IMR-90 (cell line): Measurements from ENCODE around the gene PPP3CB. TPM values are rescaled to one million over a fixed set of nuclear protein-coding genes. Genes with fewer than 3 reads are reported as not detected.

Source experiments
- ATAC-seq: fragments of 200-7000 bp; cut with Tn5 transposase; 2 replicates; pipeline ENCODE4 v1.9.1; 2020; ENCODE audit warnings: low read depth, mild to moderate bottlenecking, moderate library complexity
- BruUV-seq: library from RNA; stranded (reverse); fragments of 400-500 nt; replicated peaks from 2 replicates; lab custom pipeline; 2021; lab: Mats Ljungman, UMichigan
- CTCF ChIA-PET: fragments of 300-600 bp; formaldehyde crosslinking; extraction: SDS; loops from one replicate; lab custom pipeline; 2021; ENCODE audit warnings: antibody characterized with exemption; lab: Yijun Ruan, JAX
- POLR2A ChIA-PET: fragments of 300-600 bp; sonication (Branson Sonifier 250); formaldehyde crosslinking; loops from one replicate; lab custom pipeline; 2022; ENCODE audit warnings: antibody characterized with exemption; ENCODE audit not compliant: unreplicated experiment; lab: Charles Lee
- DNase-seq: peaks from one replicate; pipeline ENCODE4 v3.0.0; 2013
- H2AFZ ChIP-seq: replicated peaks from 2 replicates; pipeline ENCODE3; 2013; ENCODE audit warnings: low read length, mild to moderate bottlenecking; ENCODE audit not compliant: poor library complexity
- H2AK5ac ChIP-seq: 2 replicates; pipeline ENCODE4 v1.6.1; 2013; ENCODE audit warnings: low read depth, low read length, inconsistent platforms
- H2AK9ac ChIP-seq: replicated peaks from 2 replicates; pipeline ENCODE3; 2013; ENCODE audit warnings: mild to moderate bottlenecking, low read depth, low read length, moderate library complexity; ENCODE audit not compliant: poor library complexity
- H2BK120ac ChIP-seq: 2 replicates; pipeline ENCODE4 v1.6.1; 2013; ENCODE audit warnings: low read depth, low read length, inconsistent platforms
- H2BK15ac ChIP-seq: 3 replicates; pipeline ENCODE4 v1.6.1; 2013; ENCODE audit warnings: low read depth, low read length, inconsistent platforms
- H2BK20ac ChIP-seq: 2 replicates; pipeline ENCODE4 v1.6.1; 2013; ENCODE audit warnings: low read depth, mild to moderate bottlenecking, inconsistent platforms, low read length, moderate library complexity
- H2BK5ac ChIP-seq: 2 replicates; pipeline ENCODE4 v1.6.1; 2013; ENCODE audit warnings: mild to moderate bottlenecking, low read depth, low read length, inconsistent platforms; ENCODE audit not compliant: poor library complexity, severe bottlenecking
- H3K14ac ChIP-seq: replicated peaks from 2 replicates; pipeline ENCODE4 v1.6.1; 2013; ENCODE audit warnings: low read depth, low read length, inconsistent platforms
- H3K18ac ChIP-seq: 2 replicates; pipeline ENCODE4 v1.6.1; 2013; ENCODE audit warnings: low read depth, low read length, control low read depth
- H3K23ac ChIP-seq: 2 replicates; pipeline ENCODE4 v1.6.1; 2013; ENCODE audit warnings: low read depth, low read length, inconsistent platforms
- H3K27ac ChIP-seq: 2 replicates; pipeline ENCODE4 v1.5.1; 2013; ENCODE audit warnings: mild to moderate bottlenecking, control low read depth, low read length; ENCODE audit not compliant: insufficient read depth
- H3K27me3 ChIP-seq: 2 replicates; pipeline ENCODE4 v1.6.1; 2013; ENCODE audit warnings: low read length; ENCODE audit not compliant: control insufficient read depth, insufficient read depth
- H3K36me3 ChIP-seq: 2 replicates; pipeline ENCODE4 v1.6.1; 2013; ENCODE audit warnings: low read length, mixed read lengths; ENCODE audit not compliant: control insufficient read depth, insufficient read depth
- H3K4ac ChIP-seq: 2 replicates; pipeline ENCODE4 v1.6.1; 2013; ENCODE audit warnings: low read depth, low read length, inconsistent platforms
- H3K4me1 ChIP-seq: 2 replicates; pipeline ENCODE4 v1.6.1; 2013; ENCODE audit warnings: low read length, mixed read lengths; ENCODE audit not compliant: control insufficient read depth, insufficient read depth
- H3K4me2 ChIP-seq: 2 replicates; pipeline ENCODE4 v1.6.1; 2013; ENCODE audit warnings: low read depth, mild to moderate bottlenecking, control low read depth, low read length, moderate library complexity
- H3K4me3 ChIP-seq: 2 replicates; pipeline ENCODE4 v1.5.1; 2013; ENCODE audit warnings: low read depth, mild to moderate bottlenecking, control low read depth, low read length, moderate library complexity; ENCODE audit not compliant: insufficient read depth
- H3K56ac ChIP-seq: 2 replicates; pipeline ENCODE4 v1.6.1; 2013; ENCODE audit warnings: low read length, inconsistent platforms; ENCODE audit not compliant: insufficient read depth; ENCODE audit errors: extremely low read depth
- H3K79me1 ChIP-seq, 2 experiments: 2 replicates each; pipeline ENCODE4 v1.6.1; 2013; ENCODE audit warnings: low read length in 2 of 2, inconsistent platforms in 1 of 2, low read depth in 1 of 2
- H3K9ac ChIP-seq: 2 replicates; pipeline ENCODE4 v1.6.1; 2013; ENCODE audit warnings: low read depth, low read length, control low read depth
- H3K9me1 ChIP-seq: 2 replicates; pipeline ENCODE4 v1.6.1; 2013; ENCODE audit warnings: low read length, inconsistent platforms; ENCODE audit not compliant: insufficient read depth
- H3K9me3 ChIP-seq: 2 replicates; pipeline ENCODE4 v1.6.1; 2013; ENCODE audit warnings: low read length; ENCODE audit not compliant: control insufficient read depth, insufficient read depth
- H4K20me1 ChIP-seq: 2 replicates; pipeline ENCODE4 v1.6.1; 2013; ENCODE audit warnings: low read length, inconsistent platforms; ENCODE audit not compliant: insufficient read depth
- H4K5ac ChIP-seq: 2 replicates; pipeline ENCODE4 v1.6.1; 2013; ENCODE audit warnings: mild to moderate bottlenecking, low read depth, low read length, control low read depth
- H4K8ac ChIP-seq, 2 experiments: 2 replicates each; pipeline ENCODE4 v1.6.1; 2013; ENCODE audit warnings: low read depth in 2 of 2, low read length in 2 of 2, control low read depth in 1 of 2, inconsistent platforms in 1 of 2
- H4K91ac ChIP-seq: 2 replicates; pipeline ENCODE4 v1.6.1; 2013; ENCODE audit warnings: low read depth, low read length, inconsistent platforms; ENCODE audit not compliant: insufficient read depth
- ELK1 ChIP-seq: fragments of 150-350 bp; IDR thresholded peaks from 2 replicates; pipeline ENCODE4 v1.6.1; 2016; ENCODE audit warnings: low read depth, mild to moderate bottlenecking, low read length, moderate library complexity, borderline replicate concordance
- MXI1 ChIP-seq: IDR thresholded peaks from 2 replicates; pipeline ENCODE4 v1.6.1; 2012; ENCODE audit warnings: low read depth, mild to moderate bottlenecking, low read length, moderate library complexity, borderline replicate concordance
- RFX5 ChIP-seq: IDR thresholded peaks from 2 replicates; pipeline ENCODE4 v1.8.0; 2012; ENCODE audit warnings: low read depth, mild to moderate bottlenecking, low read length, moderate library complexity
- WGBS, 2 experiments: methylation state at CpG; one replicate each; pipeline versions ENCODE4 v1.1.5 to v1.1.7; 2013; ENCODE audit warnings: missing lambda C conversion rate in 2 of 2; ENCODE audit not compliant: insufficient read length in 1 of 2; ENCODE audit errors: extremely low coverage in 2 of 2; 5-methylcytosine and 5-hydroxymethylcytosine counted together
- dilution Hi-C: fragments of 300-500 bp; cut with HindIII; formaldehyde crosslinking; loops from one replicate; pipeline ENCODE4 v1.14.3; 2018; ENCODE audit warnings: low sequenced_read_pairs; ENCODE audit not compliant: unreplicated experiment
- in situ Hi-C: fragments of 300-500 bp; cut with MboI; formaldehyde crosslinking; loops from 3 replicates; pipeline ENCODE4 v1.14.3; 2019; ENCODE audit warnings: low sequenced_read_pairs, inconsistent platforms, mixed read lengths
- intact Hi-C: fragments of 100-400 bp; cut with micrococcal nuclease; formaldehyde crosslinking; loops from 2 replicates; pipeline ENCODE4 v1.10.0; 2022
- polyA plus RNA-seq, 3 experiments: library from polyadenylated mRNA; depleted of rRNA; stranded (reverse); fragments of >200 nt; gene quantifications; 2 replicates each; pipeline ENCODE4 v1.2.3, GENCODE V29; 2012; ENCODE audit warnings: low replicate concordance in 1 of 3
- total RNA-seq: library from RNA; depleted of rRNA; stranded (reverse); fragments of >200 nt; gene quantifications from 2 replicates; pipeline ENCODE4 v1.2.3, GENCODE V29; 2012

Gene PPP3CB
- total and polyA plus RNA-seq, 2 of the 4 experiments (the other 2 are of a cell fraction), result 22.9 to 36.4 TPM

- in situ Hi-C loops, result no loop called here
- Histone ChIP-seq H3K18ac (no peak overlapping the region), H3K27me3 (no peaks in the 10 kb centered on the region), H2BK5ac (no peak overlapping the region), H3K9me3 (no peaks in the 10 kb centered on the region), H3K4me1 (peaks cover 2% of the 10 kb centered on the region; the same call in 1 of the 2 replicates), H2AK9ac (no peak overlapping the region), H4K91ac (no peak overlapping the region), H3K27ac (no peak overlapping the region), H2BK120ac (no peak overlapping the region), H3K79me1 (no peaks in the 10 kb centered on the region), H4K5ac (no peak overlapping the region), H2AFZ (no peak overlapping the region), H3K4me3 (no peak overlapping the region), H3K14ac (no peak overlapping the region), H3K4me2 (no peak overlapping the region), H2BK15ac (no peak overlapping the region), H3K23ac (no peak overlapping the region), H2BK20ac (no peak overlapping the region), H3K56ac (no peak overlapping the region), H3K4ac (no peak overlapping the region), H3K9ac (no peak overlapping the region), H4K8ac (no peak overlapping the region), H2AK5ac (no peak overlapping the region), H3K9me1 (peaks cover 6% of the 10 kb centered on the region), H3K36me3 (0 out of 2 replicates have a peak, but pooled peaks cover 1% of the 10 kb centered on the region), H4K20me1 (no peaks in the 10 kb centered on the region)
- no TSS peak for BruUV-seq
- ChIA-PET CTCF (no interaction called here), POLR2A (no interaction called here)
- dilution Hi-C loops, result no loop called here
- no peak for TF ChIP-seq RFX5
- no peak for TF ChIP-seq ELK1
- TF ChIP-seq MXI1, result no peak
- intact Hi-C loops, result no loop called here
- no peak for ATAC-seq
- no CpG with 5 or more reads among the region's 4 CpGs for WGBS, 2 experiments
- DNase-seq, result no peak
Observed at GRCh38 chr10:73512207-73512743, 16.5 kb upstream of the PPP3CB start.
